ENCODE results near the gene PCDHA1. TPM values are rescaled to one million over a fixed set of nuclear protein-coding genes. Genes with fewer than 3 reads are reported as not detected.

The PCDHA1 gene
- total and polyA plus RNA-seq, 2 of the 13 experiments (the other 11 are each of a cell fraction or from before 2014, with no cell fraction given): not detected

- H3K9me3 ChIP-seq (ENCODE audit: low read length): no peaks in the 10 kb centered on the region
- no peak overlapping the region for H3K9ac ChIP-seq (ENCODE audit: insufficient read depth, low read depth, low read length)
- H3K4me2 ChIP-seq (ENCODE audit: low read depth, low read length): no peak overlapping the region
- in situ Hi-C loops (cut with HindIII; ENCODE audit: extremely low pct_ligation_motif_present, low pct_unique_long_range_greater_than_20kb): loop anchor here (5.0 kb wide), 1 partner anchor 173 kb away; no protein-coding TSS in a partner anchor
- H3K4me1 ChIP-seq (ENCODE audit: insufficient read depth, low read length): no peaks in the 10 kb centered on the region
- ChIA-PET CTCF (ENCODE audit: low intra/inter-chr PET ratio, low total read pairs) (interaction anchor here (2.6 kb wide), 1 partner anchor 171 kb away, joined by 34 read pairs; no protein-coding TSS in a partner anchor), POLR2A (no interaction called here)
- no peaks in the 10 kb centered on the region for H3K79me2 ChIP-seq (ENCODE audit: insufficient read depth, low read length)
- BruUV-seq (replicated peaks): no TSS peak
- WGBS (ENCODE audit: low lambda C conversion rate): 68% methylated on average over 5 of the region's 5 CpGs
- no peaks in the 10 kb centered on the region for H3K36me3 ChIP-seq (replicated peaks in 1 of 2; ENCODE audit: control insufficient read depth in 1 of 2, insufficient read depth in 2 of 2, low read length in 2 of 2)
- no peak for DNase-seq (ENCODE audit: low spot score)
- intact Hi-C loops (cut with micrococcal nuclease; ENCODE audit: unreplicated experiment): loop anchor here (2.0 kb wide), 1 partner anchor 29 kb away; the partner anchor contains the start of gene PCDHA8
- no peak for ATAC-seq
- no peak for TF ChIP-seq ELK4 (CRISPR knock-in tag; IDR thresholded peaks at IDR 0.05; ENCODE audit: borderline replicate concordance)
- no peak for TF ChIP-seq ARHGAP35 (CRISPR knock-in tag; IDR thresholded peaks at IDR 0.05; ENCODE audit: borderline replicate concordance)
- TF ChIP-seq TEAD3 (CRISPR knock-in tag; optimal IDR thresholded peaks at IDR 0.05; ENCODE audit: borderline replicate concordance): peak; percentile 21
- TF ChIP-seq MIER2 (CRISPR knock-in tag; IDR thresholded peaks at IDR 0.05): 0 out of 2 replicates have a peak, but pooled peaks have one; percentile 31
- H4K20me1 ChIP-seq (ENCODE audit: insufficient read depth, low read length): no peaks in the 10 kb centered on the region
- H3K27ac ChIP-seq (ENCODE audit: extremely low read length, insufficient read depth, low read length): no peak overlapping the region
- H2AFZ ChIP-seq (ENCODE audit: low read length): no peak overlapping the region
- FAIRE-seq: no peak
- 0 out of 6 replicates have a peak overlapping the region, but pooled peaks of 1 of the 3 experiments have one; percentile 28 for H3K4me3 ChIP-seq (replicated peaks in 1 of 3; ENCODE audit: insufficient read depth in 1 of 3, low read depth in 2 of 3, low read length in 3 of 3)
- H3K27me3 ChIP-seq (ENCODE audit: control insufficient read depth in 1 of 2, insufficient read depth in 2 of 2, low read length in 2 of 2): no peaks in the 10 kb centered on the region
These were observed 83.6 kb downstream of the PCDHA1 start for GRCh38 chr5:140869555-140869886.

GRCh38 chr5:140870221-140871201, 84.6 kb downstream of the PCDHA1 start:
- H3K4me3 ChIP-seq (replicated peaks in 1 of 3; ENCODE audit: insufficient read depth in 1 of 3, low read depth in 2 of 3, low read length in 3 of 3): no peak overlapping the region
- ATAC-seq (no peak), FAIRE-seq (no peak), DNase-seq (ENCODE audit: low spot score) (no peak)
- H2AFZ ChIP-seq (ENCODE audit: low read length): no peak overlapping the region
- no peaks in the 10 kb centered on the region for H3K36me3 ChIP-seq (replicated peaks in 1 of 2; ENCODE audit: control insufficient read depth in 1 of 2, insufficient read depth in 2 of 2, low read length in 2 of 2)
- WGBS (ENCODE audit: low lambda C conversion rate): 92% methylated on average over 103 of the region's 114 CpGs
- H3K4me1 ChIP-seq (ENCODE audit: insufficient read depth, low read length): no peaks in the 10 kb centered on the region
- no peaks in the 10 kb centered on the region for H3K9me3 ChIP-seq (ENCODE audit: low read length)
- POLR2A ChIA-PET: no interaction called here
- no peaks in the 10 kb centered on the region for H3K27me3 ChIP-seq (ENCODE audit: control insufficient read depth in 1 of 2, insufficient read depth in 2 of 2, low read length in 2 of 2)
- H4K20me1 ChIP-seq (ENCODE audit: insufficient read depth, low read length): no peaks in the 10 kb centered on the region
- H3K9ac ChIP-seq (ENCODE audit: insufficient read depth, low read depth, low read length): no peak overlapping the region
- in situ Hi-C loops (cut with HindIII; ENCODE audit: extremely low pct_ligation_motif_present, low pct_unique_long_range_greater_than_20kb): no loop called here
- H3K27ac ChIP-seq (ENCODE audit: extremely low read length, insufficient read depth, low read length): no peak overlapping the region
- no peak overlapping the region for H3K4me2 ChIP-seq (ENCODE audit: low read depth, low read length)
- intact Hi-C loops (cut with micrococcal nuclease; ENCODE audit: unreplicated experiment): no loop called here
- no TSS peak for BruUV-seq (replicated peaks)
- H3K79me2 ChIP-seq (ENCODE audit: insufficient read depth, low read length): no peaks in the 10 kb centered on the region
- CTCF ChIA-PET (ENCODE audit: low intra/inter-chr PET ratio, low total read pairs): interaction anchor here (2.6 kb wide), 1 partner anchor 170 kb away, joined by 34 read pairs; no protein-coding TSS in a partner anchor
- TF ChIP-seq ZNF883 (CRISPR knock-in tag; IDR thresholded peaks at IDR 0.05; ENCODE audit: not compliant biosample characterization) (no peak), ZNF788 (CRISPR knock-in tag; IDR thresholded peaks at IDR 0.05; ENCODE audit: borderline replicate concordance) (no peak), ZC3H4 (CRISPR knock-in tag; IDR thresholded peaks at IDR 0.05; ENCODE audit: borderline replicate concordance) (no peak), SIN3A (IDR thresholded peaks at IDR 0.05; ENCODE audit: borderline replicate concordance, low read depth, low read length) (no peak), ZNF577 (CRISPR knock-in tag; IDR thresholded peaks at IDR 0.05; ENCODE audit: borderline replicate concordance, low read depth) (no peak), IKZF4 (CRISPR knock-in tag; IDR thresholded peaks at IDR 0.05; ENCODE audit: borderline replicate concordance, low read depth, not compliant biosample characterization) (no peak), ELF3 (CRISPR knock-in tag; IDR thresholded peaks at IDR 0.05) (no peak)
